ENCODE data around the gene GCNT2. TPM values are rescaled to one million over a fixed set of nuclear protein-coding genes. Genes with fewer than 3 reads are reported as not detected.
"Not testable (repeated sequence)": the region's sequence is repeated elsewhere in the genome, so short reads cannot be mapped to it uniquely, and the experiment has no call there.

GCNT2 gene
- total RNA-seq, 1 donor from 2014 or later: 27.4 TPM

GRCh38 chr6:10577112-10577511 lies 56.0 kb downstream of the GCNT2 start:
- TF ChIP-seq CTCF (IDR thresholded peaks at IDR 0.05): no peak
- Histone ChIP-seq H3K9me3 (no peaks in the 10 kb centered on the region), H3K27me3 (no peaks in the 10 kb centered on the region), H3K27ac (no peak overlapping the region), H3K36me3 (no peaks in the 10 kb centered on the region), H3K4me3 (no peak overlapping the region), H3K4me1 (no peaks in the 10 kb centered on the region)
- DNase-seq (no peak), ATAC-seq (no peak)
- intact Hi-C loops (cut with DNase I): no loop called here

- H3K27ac ChIP-seq: no peak overlapping the region
- no peaks in the 10 kb centered on the region for H3K36me3 ChIP-seq
- peaks cover 8% of the 10 kb centered on the region for H3K4me1 ChIP-seq
- H3K27me3 ChIP-seq: no peaks in the 10 kb centered on the region
- DNase-seq (no peak), ATAC-seq (no peak)
- no peak for TF ChIP-seq CTCF (IDR thresholded peaks at IDR 0.05)
- intact Hi-C loops (cut with DNase I): no loop called here
- no peak overlapping the region for H3K4me3 ChIP-seq
- no peaks in the 10 kb centered on the region for H3K9me3 ChIP-seq
Observed at GRCh38 chr6:10578723-10579122, 57.6 kb downstream of the GCNT2 start.

DNA sequence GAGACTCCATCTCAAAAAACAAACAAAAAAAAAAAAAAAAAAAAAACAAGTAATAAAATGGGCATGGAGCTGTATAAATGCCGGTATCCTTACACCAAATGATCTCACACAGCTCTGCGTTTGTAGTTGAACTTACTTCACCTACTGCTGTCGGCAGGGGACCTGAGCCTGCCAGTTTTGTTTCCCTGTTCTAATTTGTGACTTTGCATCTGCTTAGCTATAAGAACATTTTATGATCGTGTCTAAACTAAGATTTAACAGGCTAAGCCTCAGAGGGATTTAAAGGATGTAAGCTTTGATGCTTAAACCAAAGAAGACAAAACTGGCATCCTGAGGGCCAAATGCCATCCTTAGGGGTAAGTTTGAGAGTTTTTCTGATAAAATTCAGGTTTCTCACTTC lies 58.7 kb downstream of the GCNT2 start:
- no peak overlapping the region for H3K4me3 ChIP-seq
- intact Hi-C loops (cut with DNase I): no loop called here
- no peaks in the 10 kb centered on the region for H3K27me3 ChIP-seq
- TF ChIP-seq CTCF (IDR thresholded peaks at IDR 0.05): no peak
- H3K4me1 ChIP-seq: peaks cover 8% of the 10 kb centered on the region
- no peak overlapping the region for H3K27ac ChIP-seq
- no peaks in the 10 kb centered on the region for H3K36me3 ChIP-seq
- no peaks in the 10 kb centered on the region for H3K9me3 ChIP-seq
- DNase-seq: no peak
- no peak for ATAC-seq

DNA sequence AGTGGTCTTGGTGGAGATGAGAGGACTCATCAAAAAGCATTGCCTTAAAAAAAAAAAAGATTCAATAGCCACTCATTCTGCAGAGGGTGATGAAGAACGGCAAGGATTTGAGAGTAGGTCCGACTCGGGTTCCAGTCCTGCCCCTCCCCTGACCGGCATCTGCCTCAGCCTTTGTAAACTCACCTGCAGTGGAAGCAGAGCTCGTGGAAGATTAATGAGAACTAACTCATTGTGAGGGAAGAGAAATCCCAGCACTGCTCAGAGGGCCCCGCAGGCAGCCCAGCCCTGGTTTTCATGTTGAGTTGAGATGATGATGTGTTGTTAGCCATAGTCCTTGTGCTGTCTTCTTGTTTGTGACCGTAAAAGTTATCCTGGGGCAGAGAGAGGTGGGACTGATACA lies 59.4 kb downstream of the GCNT2 start:
- peaks cover 8% of the 10 kb centered on the region for H3K4me1 ChIP-seq
- intact Hi-C loops (cut with DNase I): no loop called here
- no peak for TF ChIP-seq CTCF (IDR thresholded peaks at IDR 0.05)
- ATAC-seq (no peak), DNase-seq (no peak)
- H3K9me3 ChIP-seq: no peaks in the 10 kb centered on the region
- H3K27ac ChIP-seq: no peak overlapping the region
- H3K27me3 ChIP-seq: no peaks in the 10 kb centered on the region
- no peaks in the 10 kb centered on the region for H3K36me3 ChIP-seq
- H3K4me3 ChIP-seq: no peak overlapping the region

GRCh38 chr6:10581402-10581801 lies 60.3 kb downstream of the GCNT2 start:
- intact Hi-C loops (cut with DNase I); H3K36me3 ChIP-seq; H3K27ac ChIP-seq; H3K27me3 ChIP-seq; H3K9me3 ChIP-seq; DNase-seq; H3K4me1 ChIP-seq; ATAC-seq; H3K4me3 ChIP-seq: not testable (repeated sequence)

- no peaks in the 10 kb centered on the region for H3K9me3 ChIP-seq
- ATAC-seq (peak; percentile 43), DNase-seq (no peak)
- no peak overlapping the region for H3K4me3 ChIP-seq
- H3K36me3 ChIP-seq: no peaks in the 10 kb centered on the region
- TF ChIP-seq CTCF (IDR thresholded peaks at IDR 0.05): no peak
- intact Hi-C loops (cut with DNase I): no loop called here
- H3K4me1 ChIP-seq: peaks cover 8% of the 10 kb centered on the region
- H3K27me3 ChIP-seq: no peaks in the 10 kb centered on the region
- H3K27ac ChIP-seq: no peak overlapping the region
Observed at GRCh38 chr6:10582774-10583508, 61.8 kb downstream of the GCNT2 start.

Measured in upper lobe of right lung (tissue), 1 donor.